A549 (cell line): ENCODE data around the gene WDR43.

ENCODE experiments used
- EHMT2 ChIP-seq: fragments of 200-600 bp; sonication (generic); IDR thresholded peaks from 2 replicates; pipeline ENCODE4 v1.6.1; 2016; ENCODE audit warnings: antibody characterized with exemption, low read depth, mild to moderate bottlenecking, moderate library complexity
- NFE2L2 ChIP-seq: fragments of 150-350 bp; conservative IDR thresholded peaks from 2 replicates; pipeline ENCODE4 v1.6.1; 2014; ENCODE audit warnings: low read length
- NR3C1 ChIP-seq: fragments of >200 bp; sonication (Bioruptor Twin); formaldehyde crosslinking; IDR thresholded peaks from 3 replicates; pipeline ENCODE4 v1.6.1; 2017
- POLR2A ChIP-seq: IDR thresholded peaks from 2 replicates; pipeline ENCODE4 v1.6.1; 2012; ENCODE audit warnings: mild to moderate bottlenecking, low read length
- POLR2AphosphoS2 ChIP-seq: conservative IDR thresholded peaks from 2 replicates; pipeline ENCODE4 v1.6.1; 2012; ENCODE audit warnings: low read length, improper control_type of control experiment, inconsistent platforms
- RNF2 ChIP-seq: fragments of 200-600 bp; sonication (generic); IDR thresholded peaks from 2 replicates; pipeline ENCODE4 v1.6.1; 2016; ENCODE audit warnings: low read depth, mild to moderate bottlenecking, antibody characterized with exemption, moderate library complexity, borderline replicate concordance
- SREBF2 ChIP-seq: fragments of 450-650 bp; IDR thresholded peaks from 2 replicates; pipeline ENCODE4 v1.6.1; 2014; ENCODE audit warnings: mild to moderate bottlenecking, moderate library complexity
- USF2 ChIP-seq: fragments of 450-650 bp; IDR thresholded peaks from 2 replicates; pipeline ENCODE4 v1.6.1; 2014; ENCODE audit warnings: antibody characterized with exemption
- TF ChIP-seq, protein P1 (sequence below): fragments of >200 bp; sonication (Bioruptor Twin); formaldehyde crosslinking; IDR thresholded peaks from 3 replicates; pipeline ENCODE4 v1.5.1; 2016
- TF ChIP-seq, protein P2 (sequence below): fragments of 200-600 bp; sonication (generic); IDR thresholded peaks from 2 replicates; pipeline ENCODE4 v1.6.1; 2016; ENCODE audit warnings: antibody characterized with exemption, mild to moderate bottlenecking, moderate library complexity

DNA sequence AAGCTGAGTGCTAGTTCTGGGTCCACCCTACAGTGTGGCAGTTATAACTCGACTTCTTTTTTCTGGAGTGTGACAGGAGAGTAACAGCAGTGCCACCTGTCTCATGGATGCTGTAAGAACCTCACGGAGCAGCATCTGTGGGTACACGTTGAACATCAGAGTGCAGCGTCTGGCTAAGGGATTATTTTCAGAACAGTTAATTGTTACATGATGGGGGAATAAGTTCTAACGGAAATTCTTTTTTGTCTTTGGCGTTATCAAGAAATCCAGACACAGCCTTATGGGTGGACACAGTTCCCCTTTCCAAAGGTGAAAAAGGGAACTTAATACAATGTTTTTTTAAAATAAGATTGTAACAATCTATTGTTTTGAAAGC is 58.4 kb downstream of the WDR43 start:
- TF ChIP-seq NFE2L2 (no peak), USF2 (no peak), POLR2A (no peak), NR3C1 (no peak), EHMT2 (no peak), RNF2 (no peak), POLR2AphosphoS2 (no peak), SREBF2 (no peak)
- TF ChIP-seq, protein P1, sequence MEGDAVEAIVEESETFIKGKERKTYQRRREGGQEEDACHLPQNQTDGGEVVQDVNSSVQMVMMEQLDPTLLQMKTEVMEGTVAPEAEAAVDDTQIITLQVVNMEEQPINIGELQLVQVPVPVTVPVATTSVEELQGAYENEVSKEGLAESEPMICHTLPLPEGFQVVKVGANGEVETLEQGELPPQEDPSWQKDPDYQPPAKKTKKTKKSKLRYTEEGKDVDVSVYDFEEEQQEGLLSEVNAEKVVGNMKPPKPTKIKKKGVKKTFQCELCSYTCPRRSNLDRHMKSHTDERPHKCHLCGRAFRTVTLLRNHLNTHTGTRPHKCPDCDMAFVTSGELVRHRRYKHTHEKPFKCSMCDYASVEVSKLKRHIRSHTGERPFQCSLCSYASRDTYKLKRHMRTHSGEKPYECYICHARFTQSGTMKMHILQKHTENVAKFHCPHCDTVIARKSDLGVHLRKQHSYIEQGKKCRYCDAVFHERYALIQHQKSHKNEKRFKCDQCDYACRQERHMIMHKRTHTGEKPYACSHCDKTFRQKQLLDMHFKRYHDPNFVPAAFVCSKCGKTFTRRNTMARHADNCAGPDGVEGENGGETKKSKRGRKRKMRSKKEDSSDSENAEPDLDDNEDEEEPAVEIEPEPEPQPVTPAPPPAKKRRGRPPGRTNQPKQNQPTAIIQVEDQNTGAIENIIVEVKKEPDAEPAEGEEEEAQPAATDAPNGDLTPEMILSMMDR, result peak; percentile 42
- TF ChIP-seq, protein P2, sequence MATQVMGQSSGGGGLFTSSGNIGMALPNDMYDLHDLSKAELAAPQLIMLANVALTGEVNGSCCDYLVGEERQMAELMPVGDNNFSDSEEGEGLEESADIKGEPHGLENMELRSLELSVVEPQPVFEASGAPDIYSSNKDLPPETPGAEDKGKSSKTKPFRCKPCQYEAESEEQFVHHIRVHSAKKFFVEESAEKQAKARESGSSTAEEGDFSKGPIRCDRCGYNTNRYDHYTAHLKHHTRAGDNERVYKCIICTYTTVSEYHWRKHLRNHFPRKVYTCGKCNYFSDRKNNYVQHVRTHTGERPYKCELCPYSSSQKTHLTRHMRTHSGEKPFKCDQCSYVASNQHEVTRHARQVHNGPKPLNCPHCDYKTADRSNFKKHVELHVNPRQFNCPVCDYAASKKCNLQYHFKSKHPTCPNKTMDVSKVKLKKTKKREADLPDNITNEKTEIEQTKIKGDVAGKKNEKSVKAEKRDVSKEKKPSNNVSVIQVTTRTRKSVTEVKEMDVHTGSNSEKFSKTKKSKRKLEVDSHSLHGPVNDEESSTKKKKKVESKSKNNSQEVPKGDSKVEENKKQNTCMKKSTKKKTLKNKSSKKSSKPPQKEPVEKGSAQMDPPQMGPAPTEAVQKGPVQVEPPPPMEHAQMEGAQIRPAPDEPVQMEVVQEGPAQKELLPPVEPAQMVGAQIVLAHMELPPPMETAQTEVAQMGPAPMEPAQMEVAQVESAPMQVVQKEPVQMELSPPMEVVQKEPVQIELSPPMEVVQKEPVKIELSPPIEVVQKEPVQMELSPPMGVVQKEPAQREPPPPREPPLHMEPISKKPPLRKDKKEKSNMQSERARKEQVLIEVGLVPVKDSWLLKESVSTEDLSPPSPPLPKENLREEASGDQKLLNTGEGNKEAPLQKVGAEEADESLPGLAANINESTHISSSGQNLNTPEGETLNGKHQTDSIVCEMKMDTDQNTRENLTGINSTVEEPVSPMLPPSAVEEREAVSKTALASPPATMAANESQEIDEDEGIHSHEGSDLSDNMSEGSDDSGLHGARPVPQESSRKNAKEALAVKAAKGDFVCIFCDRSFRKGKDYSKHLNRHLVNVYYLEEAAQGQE, result no peak
